Activated naive CD4-positive, alpha-beta T cell (primary cell): ENCODE data around the gene FBXO5.
A peak's percentile ranks its signal among the peaks of the same experiment; 100 is the strongest.
"Not testable (repeated sequence)": the region's sequence is repeated elsewhere in the genome, so short reads cannot be mapped to it uniquely, and the experiment has no call there.

Source experiments
- DNase-seq, 4 experiments: peaks; one replicate each; lab custom pipeline; 2025; lab: John Stamatoyannopoulos, UW

The FBXO5 gene, protein sequence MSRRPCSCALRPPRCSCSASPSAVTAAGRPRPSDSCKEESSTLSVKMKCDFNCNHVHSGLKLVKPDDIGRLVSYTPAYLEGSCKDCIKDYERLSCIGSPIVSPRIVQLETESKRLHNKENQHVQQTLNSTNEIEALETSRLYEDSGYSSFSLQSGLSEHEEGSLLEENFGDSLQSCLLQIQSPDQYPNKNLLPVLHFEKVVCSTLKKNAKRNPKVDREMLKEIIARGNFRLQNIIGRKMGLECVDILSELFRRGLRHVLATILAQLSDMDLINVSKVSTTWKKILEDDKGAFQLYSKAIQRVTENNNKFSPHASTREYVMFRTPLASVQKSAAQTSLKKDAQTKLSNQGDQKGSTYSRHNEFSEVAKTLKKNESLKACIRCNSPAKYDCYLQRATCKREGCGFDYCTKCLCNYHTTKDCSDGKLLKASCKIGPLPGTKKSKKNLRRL

DNA sequence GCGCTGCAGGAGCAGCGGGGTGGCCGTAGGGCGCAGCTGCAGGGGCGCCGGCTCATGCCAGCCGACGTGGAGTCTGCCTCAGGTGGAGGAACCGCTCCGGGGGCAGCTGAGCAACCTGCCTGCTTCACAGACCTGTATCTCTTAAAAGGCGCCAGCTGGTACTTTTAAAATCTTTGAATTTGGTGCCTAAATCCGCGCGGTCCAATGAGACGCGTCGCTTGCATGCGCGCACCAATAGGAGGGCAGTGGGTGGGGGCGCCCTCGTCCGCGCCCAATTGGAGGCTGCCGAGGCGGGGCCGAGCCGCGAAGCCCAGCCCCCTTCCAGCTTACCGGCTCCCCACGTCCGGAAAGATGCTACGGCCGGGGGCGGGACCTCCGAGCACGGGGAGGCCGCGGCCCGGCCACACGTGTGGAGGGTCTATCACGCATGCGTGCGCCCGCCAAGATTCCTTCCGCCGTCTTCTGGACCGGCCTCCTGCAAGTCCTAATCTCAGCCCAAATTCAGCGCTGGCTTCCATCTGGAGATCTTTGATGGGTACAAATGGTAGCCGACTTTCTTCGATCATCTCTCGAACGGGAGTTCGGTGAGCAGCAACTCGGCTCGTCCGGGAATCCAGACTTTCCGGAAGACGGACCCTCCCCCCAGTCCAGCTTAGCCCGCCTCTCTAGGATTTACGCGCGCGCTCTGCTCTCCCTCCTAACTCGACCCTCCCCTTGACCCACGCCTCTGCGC, at the start of gene FBXO5:
Gene FBXO5 (minus strand): TSS at position 138 of the 733 bp plus-strand sequence. CDS start 82 bp downstream, at position 56.
- peak; percentile 93 to 96 (median 94) for DNase-seq

DNA sequence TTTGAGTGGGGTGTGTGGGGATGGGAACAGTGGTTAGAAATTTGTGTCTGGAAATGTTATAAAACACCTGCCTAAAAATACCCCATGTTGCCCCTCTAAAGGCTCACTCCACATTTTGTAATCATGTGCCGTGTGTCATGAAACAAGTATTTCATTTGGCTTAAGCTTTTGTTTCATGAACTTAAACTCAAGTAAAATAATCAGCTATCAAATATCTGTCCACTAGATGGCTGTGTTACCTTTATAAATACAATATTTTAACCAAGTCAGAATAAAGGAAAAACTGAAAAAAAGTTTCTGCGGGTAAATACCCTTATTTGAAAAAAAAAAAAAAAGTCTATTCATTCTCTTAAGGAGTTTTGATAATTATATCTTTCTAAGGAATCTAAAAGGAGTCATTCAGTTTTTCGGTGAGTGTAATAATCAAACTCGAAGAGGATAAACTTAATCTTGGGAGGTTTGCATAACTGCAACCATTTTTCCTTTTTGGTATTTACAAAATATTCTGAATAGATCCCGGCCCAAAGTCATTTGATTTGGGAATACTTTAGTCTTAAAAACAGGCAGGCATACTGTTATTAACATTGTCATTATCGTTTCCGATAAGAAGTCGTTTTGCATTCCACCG, 49.5 kb upstream of the FBXO5 start:
- DNase-seq = no peak

DNA sequence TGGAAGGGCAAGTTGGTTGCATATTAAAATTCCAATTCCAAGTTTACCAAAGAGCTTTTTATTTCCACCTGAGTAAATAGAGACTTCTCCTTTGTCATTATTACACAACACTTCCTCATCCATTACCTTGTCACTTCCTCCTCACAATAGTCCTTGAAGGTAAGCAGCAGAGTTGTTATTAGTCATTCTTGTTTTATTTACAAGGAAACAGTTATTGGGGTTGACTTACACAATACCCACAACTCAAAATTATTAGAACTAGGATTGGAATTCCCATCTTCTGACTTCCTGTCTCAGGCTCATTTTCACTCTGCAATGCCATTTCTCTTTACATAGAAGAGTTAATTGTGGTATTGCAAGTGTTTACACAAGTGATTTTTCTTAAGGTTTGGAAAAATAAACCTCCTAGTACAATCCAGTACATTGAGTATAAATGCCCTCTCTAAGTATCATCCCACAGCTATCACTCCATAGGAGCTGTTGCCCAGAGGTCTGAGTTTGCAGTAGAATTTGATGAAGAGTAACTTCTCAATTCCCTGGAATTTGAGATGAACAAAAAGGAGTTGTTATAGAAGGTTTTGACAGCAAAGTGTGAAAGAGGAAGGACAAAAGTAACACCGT, 48.6 kb upstream of the FBXO5 start:
- DNase-seq = no peak

DNA sequence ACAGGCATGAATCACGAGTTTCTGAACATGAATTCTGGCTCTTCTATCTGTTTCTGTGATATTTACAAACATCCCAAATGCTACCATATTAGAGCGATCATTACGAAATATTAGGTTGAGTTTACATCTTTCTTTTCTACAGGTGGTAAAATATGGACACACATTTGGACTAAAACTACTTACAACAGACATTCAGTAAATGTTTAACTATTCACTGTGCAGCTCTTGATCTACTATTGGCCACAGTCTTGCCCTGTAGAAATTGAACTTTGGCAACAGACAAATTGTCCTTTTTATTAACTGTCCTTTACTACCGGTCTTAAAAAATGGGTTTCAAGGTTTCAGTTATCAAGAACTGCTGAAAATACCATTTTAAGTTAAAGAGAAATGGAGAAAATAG, 46.1 kb upstream of the FBXO5 start:
- DNase-seq = no peak

DNA sequence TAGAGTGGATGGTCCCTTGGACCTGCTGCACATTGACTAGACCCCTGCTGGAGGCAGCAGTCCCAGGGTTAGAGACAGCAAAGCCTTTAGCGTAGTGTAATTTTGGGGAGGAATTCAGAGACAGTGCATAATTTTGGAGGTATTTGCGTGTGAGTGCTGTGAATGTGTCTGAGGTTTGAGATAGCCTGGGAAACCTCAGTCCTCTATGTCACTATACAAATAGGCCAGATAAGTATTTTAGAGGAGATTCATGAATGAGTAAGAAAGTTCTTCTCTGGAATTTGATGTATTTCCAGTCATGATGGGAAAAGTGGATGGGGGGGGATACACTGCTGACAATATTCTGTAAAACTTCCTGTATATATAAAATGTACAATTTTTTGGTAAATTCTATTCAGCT, 45.4 kb upstream of the FBXO5 start:
- no peak for DNase-seq

DNA sequence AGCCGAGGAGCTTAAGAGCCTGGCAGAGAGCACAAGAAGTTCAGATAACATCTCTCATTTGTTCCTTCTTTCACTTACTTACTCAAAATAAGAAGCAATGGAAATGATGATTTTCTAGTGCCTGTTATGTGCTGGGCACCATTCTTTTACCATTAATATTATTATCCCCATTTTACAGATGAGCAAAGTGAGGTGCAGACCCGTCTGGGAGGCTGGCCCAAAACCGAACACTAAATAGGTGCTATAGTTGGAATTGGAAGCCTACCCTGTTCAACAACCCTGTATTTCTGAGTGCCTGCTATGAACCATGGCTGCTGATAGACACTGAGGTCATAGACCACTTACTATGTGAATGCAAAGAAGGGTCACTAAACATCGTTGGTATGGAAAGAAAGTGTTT, 44.6 kb upstream of the FBXO5 start:
- no peak for DNase-seq

DNA sequence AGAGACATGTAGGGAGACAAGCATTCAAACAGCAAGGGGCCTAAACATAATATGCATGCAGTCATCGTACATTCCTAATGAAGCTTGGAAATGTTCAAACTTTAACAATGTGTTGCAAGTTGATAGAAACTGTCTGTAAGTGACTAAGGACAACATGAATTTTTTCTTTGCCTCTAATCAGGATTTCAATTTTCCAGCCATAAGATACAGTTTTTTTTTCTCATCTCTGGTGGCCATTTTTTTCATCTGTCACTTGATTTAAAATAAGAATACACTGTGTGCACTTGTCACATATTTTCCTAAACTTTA, 41.8 kb upstream of the FBXO5 start:
- no peak for DNase-seq

DNA sequence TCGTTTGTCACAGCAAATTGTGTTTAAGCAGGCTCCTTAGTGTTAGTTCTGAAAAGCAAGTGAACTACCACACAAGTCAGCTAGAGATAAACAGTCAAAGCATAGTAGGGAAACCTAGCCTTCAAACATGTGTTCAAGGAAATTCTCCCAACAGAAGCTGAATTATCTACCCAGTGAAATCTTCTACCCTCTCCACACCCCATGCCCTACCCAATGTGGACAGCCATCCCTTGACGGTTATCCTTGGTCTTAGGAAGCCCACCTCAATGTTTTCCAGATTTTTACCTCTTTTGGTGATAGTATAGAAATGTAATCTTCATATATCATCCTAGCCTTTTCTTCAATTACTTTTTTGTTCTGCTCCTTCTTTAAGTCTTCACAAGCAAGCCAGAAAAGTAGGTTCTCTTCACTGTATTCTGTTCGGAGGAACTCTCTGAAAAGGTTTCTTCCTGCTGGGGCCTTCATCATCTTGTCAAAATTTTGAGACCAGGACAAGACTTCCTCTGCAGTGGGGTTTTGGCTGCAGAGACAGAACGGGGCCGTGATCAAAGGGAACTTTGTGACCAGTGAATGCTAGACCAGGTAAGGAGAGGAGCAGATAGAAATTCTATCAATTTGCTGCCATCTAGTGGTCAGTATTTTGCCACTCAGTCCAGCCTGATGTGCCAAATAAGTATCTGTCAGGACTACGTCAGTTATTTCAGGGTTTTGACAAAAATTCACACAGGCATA, 41.3 kb upstream of the FBXO5 start:
- no peak for DNase-seq

DNA sequence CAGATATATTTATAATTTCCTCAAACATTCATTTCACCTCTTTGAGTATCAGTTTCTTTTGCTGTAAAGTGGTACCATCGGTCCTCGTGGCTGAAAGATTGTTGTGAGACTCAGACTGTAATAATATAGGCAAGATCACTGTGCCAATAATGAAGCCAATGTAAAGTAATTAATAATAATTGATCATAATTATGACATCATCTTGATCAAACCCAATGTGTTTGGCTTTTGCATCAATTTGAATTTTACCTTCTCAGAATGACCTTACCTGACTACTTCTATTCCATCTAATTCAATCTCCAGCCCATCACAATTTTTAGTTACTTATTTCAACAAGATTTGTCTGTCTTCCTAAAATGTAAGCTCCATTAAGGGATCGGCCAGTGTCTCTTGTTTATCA, 35.5 kb upstream of the FBXO5 start:
- DNase-seq = no peak

DNA sequence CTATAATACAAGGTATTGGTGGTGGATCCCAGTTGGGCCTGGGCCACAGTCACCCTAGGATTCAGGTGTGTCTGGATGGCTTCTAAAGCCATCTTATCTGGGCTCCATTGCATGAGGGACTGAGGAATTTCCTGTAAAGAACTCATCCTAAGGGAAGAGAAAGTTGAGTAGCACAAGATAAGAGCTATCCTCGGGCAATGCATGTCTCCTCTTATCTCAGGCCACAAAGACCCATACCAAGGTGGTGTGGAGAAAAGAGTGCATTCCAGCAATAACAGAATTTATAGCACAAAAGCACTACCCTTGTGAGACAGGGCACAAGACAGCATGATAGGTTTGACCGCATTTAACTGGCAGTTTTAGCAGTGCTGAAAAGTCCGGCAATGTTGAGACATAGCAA, 34.0 kb upstream of the FBXO5 start:
- no peak for DNase-seq

DNA sequence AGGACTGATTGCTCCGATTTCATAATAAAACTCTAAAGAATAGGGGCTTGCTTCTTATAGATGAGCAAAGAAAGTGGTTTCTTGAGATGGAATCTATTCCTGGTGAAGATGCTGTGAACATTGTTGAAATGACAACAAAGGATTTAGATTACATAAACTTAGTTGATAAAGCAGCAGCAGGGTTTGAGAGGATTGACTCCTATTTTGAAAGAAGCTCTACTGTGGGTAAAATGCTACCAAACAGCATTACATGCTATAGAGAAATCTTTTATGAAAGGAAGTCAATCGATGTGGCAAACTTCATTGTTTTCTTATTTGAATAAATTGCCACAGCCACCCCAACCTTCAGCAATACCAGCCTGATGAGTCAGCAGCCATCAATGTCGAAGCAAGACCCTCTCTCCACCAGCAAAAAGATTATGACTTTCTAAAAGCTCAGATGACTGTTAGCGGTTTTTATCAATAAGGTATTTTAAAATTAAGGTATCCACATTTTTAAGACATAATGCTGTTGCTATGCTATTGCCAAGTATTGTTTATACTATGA, 32.3 kb upstream of the FBXO5 start:
- no peak for DNase-seq

DNA sequence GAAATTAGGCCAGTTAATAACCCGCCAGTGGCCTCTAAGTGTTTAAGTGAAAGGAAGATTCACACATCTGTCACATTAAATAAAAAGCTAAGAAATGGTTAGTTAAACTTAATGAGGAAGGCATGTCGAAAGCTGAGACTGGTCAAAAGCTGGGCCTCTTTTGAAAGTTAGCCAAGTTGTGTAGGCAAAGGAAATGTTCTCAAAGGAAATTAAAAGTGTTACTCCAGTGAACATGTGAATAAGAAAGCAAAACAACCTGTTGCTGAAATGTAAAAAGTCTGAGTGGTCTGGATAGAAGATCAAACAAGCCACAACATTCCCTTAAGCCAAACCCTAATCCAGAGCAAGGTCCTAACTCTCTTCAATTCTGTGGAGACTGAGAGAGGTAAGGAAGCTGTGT, 30.6 kb upstream of the FBXO5 start:
- DNase-seq = no peak

DNA sequence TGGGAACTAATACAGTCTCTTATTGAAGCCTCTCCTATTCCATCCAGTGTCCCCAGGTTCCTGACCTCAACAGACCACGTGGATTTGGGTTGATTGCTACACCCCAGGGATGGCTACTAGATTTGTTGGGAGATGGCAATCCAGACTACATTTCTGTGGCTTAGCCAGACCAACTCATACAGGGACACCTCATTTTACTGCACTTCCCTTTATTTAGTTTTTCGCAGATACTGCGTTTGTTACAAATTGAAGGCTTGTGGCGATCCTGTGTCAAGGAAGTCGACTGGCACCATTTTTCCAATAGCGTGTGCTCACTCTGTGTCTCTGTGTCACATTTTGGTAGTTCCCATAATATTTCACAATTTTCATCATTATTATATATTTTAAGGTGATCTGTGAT, 30.0 kb upstream of the FBXO5 start:
- no peak for DNase-seq

DNA sequence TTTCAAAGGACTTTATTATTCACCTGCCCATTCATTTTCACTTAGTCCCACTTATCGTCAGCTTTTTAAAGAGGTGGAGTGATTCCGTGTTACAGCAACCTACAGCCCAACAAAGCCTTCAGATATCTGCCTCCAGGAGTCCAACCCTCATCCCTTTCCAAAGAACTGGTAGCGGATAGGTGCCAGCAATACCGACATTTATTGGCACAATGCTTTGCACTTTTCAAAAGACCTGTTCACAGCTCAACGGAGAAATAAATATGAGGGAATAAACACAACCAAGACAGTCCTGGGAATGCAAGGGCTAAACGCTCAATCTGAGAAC, 20.5 kb upstream of the FBXO5 start:
- no peak for DNase-seq

DNA sequence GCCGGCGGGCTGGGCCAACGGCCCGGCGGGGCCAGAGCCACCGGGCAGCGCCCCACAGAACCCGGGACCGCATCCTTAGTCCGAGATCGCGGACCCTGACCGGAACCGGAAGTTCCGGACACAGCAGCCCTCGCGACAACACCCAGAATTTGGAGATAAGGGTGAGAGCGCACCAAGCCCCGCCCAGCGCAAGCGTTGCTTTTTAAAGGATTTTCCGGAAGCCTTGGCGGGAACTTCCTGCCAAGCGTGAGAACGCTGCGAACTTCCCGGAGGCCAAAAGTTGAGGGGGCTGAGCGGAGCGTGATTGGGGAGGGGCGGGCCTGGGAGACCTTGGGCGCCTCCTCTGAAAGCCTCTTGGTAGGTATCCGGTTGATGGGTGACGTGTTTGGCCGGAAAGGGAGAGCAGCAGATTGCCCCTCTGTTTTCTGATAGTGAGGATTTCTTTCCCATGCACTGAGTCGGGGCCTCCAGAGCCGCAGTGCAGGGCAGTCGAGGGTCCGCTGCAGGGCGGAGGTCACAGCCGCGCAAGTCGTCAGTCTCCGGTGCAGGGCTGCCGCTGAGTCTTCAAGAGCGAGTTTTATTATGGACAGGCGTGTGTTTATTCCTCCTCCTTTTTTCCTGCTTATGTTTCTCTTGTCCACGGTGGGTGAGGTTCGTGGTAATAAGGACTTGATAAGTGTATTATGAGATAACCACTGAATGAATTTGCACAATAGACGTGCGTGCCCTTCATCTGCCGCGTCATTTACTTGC, 19.9 kb upstream of the FBXO5 start, which contains the start of gene MTRF1L:
Gene MTRF1L (minus strand): TSS at position 97 of the 753 bp plus-strand sequence. CDS start 24 bp downstream, at position 73.
- DNase-seq = peak; percentile 43 to 69 (median 64)

DNA sequence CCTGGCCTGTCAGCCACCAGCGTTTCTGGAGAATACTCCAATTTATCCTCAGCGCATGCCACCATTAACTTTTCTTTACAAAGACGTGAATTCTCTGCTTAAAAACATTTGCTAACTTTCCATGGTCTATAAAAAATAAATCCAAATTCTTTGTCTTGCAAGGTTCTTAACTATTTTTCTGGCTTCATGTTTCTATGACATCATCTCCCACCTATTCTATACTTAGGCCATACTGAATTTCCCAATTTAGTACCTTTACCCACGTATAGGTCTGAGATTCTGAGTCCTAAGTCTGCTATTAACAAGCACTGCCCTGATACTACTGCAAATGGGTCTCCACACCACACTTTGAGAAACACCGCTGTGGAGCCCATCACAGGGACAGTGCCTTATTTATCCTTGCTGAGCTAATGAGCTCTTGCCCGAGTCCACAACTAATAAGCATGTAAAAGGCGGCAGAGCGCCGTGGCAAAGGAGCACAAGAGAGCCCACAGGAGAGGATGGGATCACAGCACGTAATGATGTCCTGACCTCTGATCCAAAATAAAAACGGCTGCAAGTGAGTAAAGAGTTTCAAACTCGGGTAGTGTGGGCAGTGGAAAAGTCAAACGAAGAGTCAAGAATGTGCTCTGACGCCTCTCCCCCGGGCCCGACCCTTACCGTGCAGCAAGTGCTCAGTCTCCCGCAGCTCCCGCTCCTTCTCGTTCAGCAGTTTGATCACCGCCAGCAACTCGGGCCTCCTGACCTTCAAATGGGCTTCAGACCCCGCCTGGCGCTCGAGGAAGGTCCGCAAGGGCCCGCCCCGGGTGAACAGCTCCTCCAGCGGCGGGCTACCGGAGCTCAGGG, 19.1 kb upstream of the FBXO5 start:
- DNase-seq = no peak

DNA sequence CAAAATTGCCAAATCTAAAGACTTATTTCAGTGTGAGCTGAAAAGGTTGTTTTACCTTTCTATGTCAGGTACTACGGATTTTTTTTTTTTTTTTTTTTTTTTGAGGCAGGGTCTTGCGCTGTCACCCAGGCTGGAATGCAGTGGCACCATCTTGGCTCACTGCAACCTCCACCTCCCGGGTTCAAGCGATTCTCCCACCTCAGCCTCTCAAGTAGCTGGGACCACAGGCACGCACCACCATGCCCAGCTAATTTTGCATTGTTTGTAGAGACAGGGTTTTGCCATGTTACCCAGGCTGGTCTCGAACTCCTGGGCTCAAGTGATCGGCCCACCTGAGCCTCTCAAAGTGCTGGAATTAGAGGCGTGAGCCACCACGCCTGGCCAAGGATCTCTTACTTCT, 17.9 kb upstream of the FBXO5 start:
- DNase-seq = not testable (repeated sequence)

DNA sequence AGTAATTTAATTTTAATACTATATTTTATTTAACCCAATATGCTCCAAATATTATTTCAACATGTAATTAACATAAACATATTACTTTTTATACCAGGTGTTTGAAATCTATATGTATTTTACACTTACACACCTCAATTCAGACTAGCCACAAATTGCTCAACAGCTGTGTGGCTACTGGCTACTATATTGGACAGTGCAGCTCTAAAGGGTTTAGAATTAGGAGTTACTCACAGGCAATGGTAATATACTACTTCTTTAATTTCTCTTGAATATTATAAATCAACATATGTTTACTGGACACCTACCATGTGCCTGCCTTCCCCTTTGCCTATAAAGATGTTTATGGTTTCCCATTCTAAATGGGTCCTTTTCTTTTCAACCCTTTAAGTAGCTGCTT, 17.4 kb upstream of the FBXO5 start:
- no peak for DNase-seq

DNA sequence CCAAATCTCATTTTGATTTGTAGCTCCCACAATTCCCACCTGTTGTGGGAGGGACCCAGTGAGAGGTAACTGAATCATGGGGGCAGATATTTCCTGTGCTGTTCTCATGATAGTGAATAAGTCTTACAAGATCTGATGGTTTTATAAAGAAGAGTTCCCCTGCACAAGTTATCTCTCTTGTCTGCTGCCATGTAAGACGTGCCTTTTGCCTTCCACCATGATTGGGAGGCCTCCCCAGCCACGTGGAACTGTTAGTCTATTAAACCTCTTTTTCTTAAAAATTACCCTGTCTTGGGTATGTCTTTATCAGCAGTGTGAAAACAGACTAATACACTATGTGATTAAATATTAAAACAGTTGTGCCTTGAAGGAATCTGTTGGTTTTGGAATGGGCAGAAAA, 16.7 kb upstream of the FBXO5 start:
- not testable (repeated sequence) for DNase-seq

DNA sequence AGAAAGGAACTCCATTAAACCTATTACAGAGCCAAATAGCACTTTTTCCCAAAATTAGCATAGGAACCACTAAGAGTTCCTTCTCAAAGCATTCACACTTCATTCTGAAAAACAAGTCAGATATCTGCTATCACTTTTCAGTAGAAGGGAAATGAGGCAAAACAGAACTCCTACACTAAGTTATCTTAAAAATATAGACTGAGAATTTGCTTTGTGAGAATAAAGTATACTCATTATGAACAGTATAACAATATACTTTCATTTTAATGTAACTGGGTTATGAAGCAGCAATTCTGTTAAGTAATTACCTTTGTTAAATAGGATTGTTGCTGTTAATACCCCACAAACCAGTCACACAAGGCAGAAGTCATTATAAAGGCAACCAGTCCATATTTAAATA, 11.0 kb upstream of the FBXO5 start:
- DNase-seq = no peak
